ENCODE data around the gene ADGRF3. TPM values are rescaled to one million over a fixed set of nuclear protein-coding genes. Genes with fewer than 3 reads are reported as not detected.

Gene ADGRF3
- total and polyA plus RNA-seq, 2 donors (not counting 1 experiment from before 2014, with no cell fraction given), result 0.47 to 1.00 TPM

DNA sequence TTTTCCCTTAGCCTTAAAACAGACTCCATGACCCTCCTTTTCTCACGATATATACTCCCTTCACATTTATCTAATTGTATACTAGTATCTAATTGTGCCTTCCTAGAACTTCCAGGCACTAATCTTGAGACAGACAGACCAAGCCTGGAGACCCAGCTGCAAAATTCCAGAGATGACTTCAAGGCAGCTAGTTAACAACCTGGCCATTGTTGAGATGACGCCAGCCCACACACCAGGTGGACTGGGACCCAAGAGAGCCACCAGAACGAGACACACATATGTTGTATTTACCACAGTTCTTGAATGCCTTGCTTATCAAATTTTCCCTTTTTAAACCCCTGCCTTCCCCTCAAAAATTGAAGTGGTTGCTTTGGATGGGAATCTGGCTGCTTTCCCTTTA, 49.5 kb downstream of the ADGRF3 start:
- 100% methylated on average over 1 of the region's 3 CpGs for WGBS (ENCODE audit: insufficient coverage)
- intact Hi-C loops (cut with micrococcal nuclease), result no loop called here
- ChIA-PET CTCF (no interaction called here), POLR2A (no interaction called here)
- Histone ChIP-seq H3K4me3 (ENCODE audit: control extremely low read depth in 1 of 5, extremely low read depth in 1 of 5, insufficient read depth in 1 of 5, low read depth in 2 of 5, low read length in 4 of 5) (no peak overlapping the region), H4K20me1 (ENCODE audit: control insufficient read depth, insufficient read depth, low read length, poor library complexity, severe bottlenecking) (no peaks in the 10 kb centered on the region), H3K4me2 (replicated peaks; ENCODE audit: low read depth, low read length, poor library complexity, severe bottlenecking) (no peak overlapping the region), H2AFZ (ENCODE audit: insufficient read depth, low read depth, low read length, poor library complexity, severe bottlenecking) (no peak overlapping the region), H3K9me3 (ENCODE audit: control extremely low read depth in 1 of 3, control insufficient read depth in 2 of 3, insufficient read depth in 1 of 3, low read length in 2 of 3) (no peaks in the 10 kb centered on the region), H3K27ac (ENCODE audit: low read length in 2 of 2) (no peak overlapping the region), H3K27me3 (replicated peaks in 1 of 4; ENCODE audit: control extremely low read depth in 1 of 4, control insufficient read depth in 3 of 4, insufficient read depth in 4 of 4, low read length in 3 of 4) (no peaks in the 10 kb centered on the region), H3K9ac (ENCODE audit: low read length) (no peak overlapping the region), H3K79me2 (ENCODE audit: control insufficient read depth, insufficient read depth, low read length) (peaks cover 7% of the 10 kb centered on the region), H3K4me1 (ENCODE audit: control insufficient read depth in 2 of 2, insufficient read depth in 2 of 2, low read length in 2 of 2) (peaks cover 15 to 20% of the 10 kb centered on the region in 2 donors), H3K36me3 (replicated peaks in 1 of 2; ENCODE audit: control extremely low read depth in 1 of 2, control insufficient read depth in 1 of 2, extremely low read depth in 1 of 2, insufficient read depth in 2 of 2, low read length in 1 of 2) (no peaks in the 10 kb centered on the region)
- Mint-ChIP-seq H3K4me3 (no peak overlapping the region), H3K9me3 (ENCODE audit: insufficient read depth) (no peaks in the 10 kb centered on the region), H3K4me1 (no peaks in the 10 kb centered on the region), H3K27me3 (no peaks in the 10 kb centered on the region), H3K27ac (no peak overlapping the region)
- ATAC-seq (ENCODE audit: low read depth) (no peak), DNase-seq (no peak)
- TF ChIP-seq, protein P1, sequence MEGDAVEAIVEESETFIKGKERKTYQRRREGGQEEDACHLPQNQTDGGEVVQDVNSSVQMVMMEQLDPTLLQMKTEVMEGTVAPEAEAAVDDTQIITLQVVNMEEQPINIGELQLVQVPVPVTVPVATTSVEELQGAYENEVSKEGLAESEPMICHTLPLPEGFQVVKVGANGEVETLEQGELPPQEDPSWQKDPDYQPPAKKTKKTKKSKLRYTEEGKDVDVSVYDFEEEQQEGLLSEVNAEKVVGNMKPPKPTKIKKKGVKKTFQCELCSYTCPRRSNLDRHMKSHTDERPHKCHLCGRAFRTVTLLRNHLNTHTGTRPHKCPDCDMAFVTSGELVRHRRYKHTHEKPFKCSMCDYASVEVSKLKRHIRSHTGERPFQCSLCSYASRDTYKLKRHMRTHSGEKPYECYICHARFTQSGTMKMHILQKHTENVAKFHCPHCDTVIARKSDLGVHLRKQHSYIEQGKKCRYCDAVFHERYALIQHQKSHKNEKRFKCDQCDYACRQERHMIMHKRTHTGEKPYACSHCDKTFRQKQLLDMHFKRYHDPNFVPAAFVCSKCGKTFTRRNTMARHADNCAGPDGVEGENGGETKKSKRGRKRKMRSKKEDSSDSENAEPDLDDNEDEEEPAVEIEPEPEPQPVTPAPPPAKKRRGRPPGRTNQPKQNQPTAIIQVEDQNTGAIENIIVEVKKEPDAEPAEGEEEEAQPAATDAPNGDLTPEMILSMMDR (IDR thresholded peaks at IDR 0.05), result no peak
- TF ChIP-seq EZH2 (IDR thresholded peaks at IDR 0.05; ENCODE audit: borderline replicate concordance, insufficient read depth, low read depth, low read length, poor library complexity, severe bottlenecking), result no peak

DNA sequence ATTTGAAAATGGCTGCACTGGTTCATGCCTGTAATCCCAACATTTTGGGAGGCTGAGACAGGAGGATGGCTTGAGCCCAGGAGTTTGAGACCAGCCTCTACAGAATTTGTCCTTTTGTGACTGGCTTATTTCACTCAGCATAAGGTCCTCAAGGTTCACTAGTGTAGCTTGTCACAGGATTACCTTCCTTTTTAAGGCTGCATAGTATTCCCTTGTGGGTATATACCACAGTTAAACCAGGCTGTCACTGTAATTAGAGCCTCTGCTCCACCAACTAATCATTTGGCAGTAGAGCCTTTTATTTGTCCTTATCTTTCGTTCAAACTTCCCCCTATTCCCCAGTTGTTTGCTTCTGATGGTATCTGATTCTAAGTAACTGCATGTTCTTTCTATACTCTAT, 51.1 kb downstream of the ADGRF3 start:
- CTCF ChIA-PET, result no interaction called here

More for the DNA sequence above, 51.1 kb downstream of the ADGRF3 start:
- Histone ChIP-seq H3K9me3 (ENCODE audit: control extremely low read depth in 1 of 3, control insufficient read depth in 2 of 3, insufficient read depth in 1 of 3, low read length in 2 of 3) (no peaks in the 10 kb centered on the region), H3K79me2 (ENCODE audit: control insufficient read depth, insufficient read depth, low read length) (no peaks in the 10 kb centered on the region), H3K9ac (ENCODE audit: low read length) (no peak overlapping the region), H3K4me2 (replicated peaks; ENCODE audit: low read depth, low read length, poor library complexity, severe bottlenecking) (no peak overlapping the region), H3K27ac (ENCODE audit: low read length in 2 of 2) (no peak overlapping the region), H3K4me3 (ENCODE audit: control extremely low read depth in 1 of 5, extremely low read depth in 1 of 5, insufficient read depth in 1 of 5, low read depth in 2 of 5, low read length in 4 of 5) (no peak overlapping the region), H2AFZ (ENCODE audit: insufficient read depth, low read depth, low read length, poor library complexity, severe bottlenecking) (no peak overlapping the region), H4K20me1 (ENCODE audit: control insufficient read depth, insufficient read depth, low read length, poor library complexity, severe bottlenecking) (no peaks in the 10 kb centered on the region), H3K4me1 (ENCODE audit: control insufficient read depth in 2 of 2, insufficient read depth in 2 of 2, low read length in 2 of 2) (peaks cover 12 to 17% of the 10 kb centered on the region in 2 donors), H3K36me3 (replicated peaks in 1 of 2; ENCODE audit: control extremely low read depth in 1 of 2, control insufficient read depth in 1 of 2, extremely low read depth in 1 of 2, insufficient read depth in 2 of 2, low read length in 1 of 2) (no peaks in the 10 kb centered on the region), H3K27me3 (replicated peaks in 1 of 4; ENCODE audit: control extremely low read depth in 1 of 4, control insufficient read depth in 3 of 4, insufficient read depth in 4 of 4, low read length in 3 of 4) (no peaks in the 10 kb centered on the region)
- POLR2A ChIA-PET, result no interaction called here
- no peak overlapping the region for H3K27ac Mint-ChIP-seq
- no CpG with 5 or more reads among the region's 1 CpG for WGBS (ENCODE audit: insufficient coverage)
- intact Hi-C loops (cut with micrococcal nuclease), result no loop called here
- no peaks in the 10 kb centered on the region for H3K4me1 Mint-ChIP-seq
- H3K27me3 Mint-ChIP-seq, result no peaks in the 10 kb centered on the region
- DNase-seq (no peak), ATAC-seq (ENCODE audit: low read depth) (no peak)
- H3K9me3 Mint-ChIP-seq (ENCODE audit: insufficient read depth), result no peaks in the 10 kb centered on the region
- TF ChIP-seq, protein P1 (IDR thresholded peaks at IDR 0.05), result no peak
- no peak for TF ChIP-seq EZH2 (IDR thresholded peaks at IDR 0.05; ENCODE audit: borderline replicate concordance, insufficient read depth, low read depth, low read length, poor library complexity, severe bottlenecking)
- no peak overlapping the region for H3K4me3 Mint-ChIP-seq
